Astrocyte of the spinal cord (primary cell): ENCODE data around the gene FBXO21.

Experiments
- DNase-seq: peaks from one replicate; pipeline ENCODE4 v3.0.0; 2011; ENCODE audit warnings: low read depth, low spot score
- H3K4me3 ChIP-seq: 2 replicates; pipeline ENCODE4 v1.5.1; 2011; ENCODE audit warnings: low read depth, mild to moderate bottlenecking, low read length, moderate library complexity
- in situ Hi-C: cut with HindIII; loops from 2 replicates; pipeline ENCODE4 v1.10.0; 2017; ENCODE audit warnings: low sequenced_read_pairs
- TF ChIP-seq, protein P1 (sequence below): IDR thresholded peaks from 2 replicates; pipeline ENCODE4 v1.5.1; 2012; ENCODE audit warnings: low read depth, mild to moderate bottlenecking, low read length, inconsistent platforms

The FBXO21 gene

DNA sequence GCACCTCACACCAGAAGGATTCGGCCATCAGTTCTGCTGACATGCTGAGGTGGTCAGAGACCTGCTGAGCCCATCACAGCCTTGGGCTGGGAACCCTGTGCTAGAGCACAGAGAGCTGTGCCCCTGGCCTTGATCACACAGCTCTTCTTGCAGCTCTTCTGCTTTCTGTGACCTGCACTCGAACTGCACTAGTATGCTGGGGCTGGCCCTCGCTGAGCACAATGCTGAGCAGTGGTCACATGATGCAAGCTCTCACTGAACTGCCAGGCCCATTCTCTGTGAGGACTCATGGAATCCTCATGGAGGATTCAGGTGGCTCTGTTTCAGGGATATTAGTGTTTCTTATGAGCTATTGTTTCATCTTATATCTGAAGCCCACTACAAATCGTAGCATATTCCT is 22.5 kb downstream of the FBXO21 start:
- no peak for DNase-seq
- TF ChIP-seq, protein P1, sequence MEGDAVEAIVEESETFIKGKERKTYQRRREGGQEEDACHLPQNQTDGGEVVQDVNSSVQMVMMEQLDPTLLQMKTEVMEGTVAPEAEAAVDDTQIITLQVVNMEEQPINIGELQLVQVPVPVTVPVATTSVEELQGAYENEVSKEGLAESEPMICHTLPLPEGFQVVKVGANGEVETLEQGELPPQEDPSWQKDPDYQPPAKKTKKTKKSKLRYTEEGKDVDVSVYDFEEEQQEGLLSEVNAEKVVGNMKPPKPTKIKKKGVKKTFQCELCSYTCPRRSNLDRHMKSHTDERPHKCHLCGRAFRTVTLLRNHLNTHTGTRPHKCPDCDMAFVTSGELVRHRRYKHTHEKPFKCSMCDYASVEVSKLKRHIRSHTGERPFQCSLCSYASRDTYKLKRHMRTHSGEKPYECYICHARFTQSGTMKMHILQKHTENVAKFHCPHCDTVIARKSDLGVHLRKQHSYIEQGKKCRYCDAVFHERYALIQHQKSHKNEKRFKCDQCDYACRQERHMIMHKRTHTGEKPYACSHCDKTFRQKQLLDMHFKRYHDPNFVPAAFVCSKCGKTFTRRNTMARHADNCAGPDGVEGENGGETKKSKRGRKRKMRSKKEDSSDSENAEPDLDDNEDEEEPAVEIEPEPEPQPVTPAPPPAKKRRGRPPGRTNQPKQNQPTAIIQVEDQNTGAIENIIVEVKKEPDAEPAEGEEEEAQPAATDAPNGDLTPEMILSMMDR = no peak
- no peak overlapping the region for H3K4me3 ChIP-seq
- in situ Hi-C loops = no loop called here

DNA sequence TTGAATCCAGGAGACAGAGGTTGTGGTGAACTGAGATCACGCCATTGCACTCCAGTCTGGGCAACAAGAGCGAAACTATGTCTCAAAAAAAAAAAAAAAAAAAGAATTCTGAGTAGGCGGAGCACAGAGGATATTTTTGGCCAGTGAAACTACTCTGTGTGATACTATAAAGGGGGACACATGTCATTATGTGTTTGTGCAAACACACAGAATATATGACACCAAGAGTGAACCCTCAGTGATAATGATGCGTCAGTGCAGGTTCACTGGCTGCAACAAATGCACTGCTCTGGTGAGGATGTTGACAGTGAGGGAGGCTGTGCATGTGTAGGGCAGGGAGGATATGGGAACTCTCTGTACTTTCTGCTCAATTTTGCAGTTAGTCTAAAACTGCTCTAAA is 24.2 kb downstream of the FBXO21 start:
- TF ChIP-seq, protein P1 = no peak
- in situ Hi-C loops = no loop called here
- no peak overlapping the region for H3K4me3 ChIP-seq
- no peak for DNase-seq

DNA sequence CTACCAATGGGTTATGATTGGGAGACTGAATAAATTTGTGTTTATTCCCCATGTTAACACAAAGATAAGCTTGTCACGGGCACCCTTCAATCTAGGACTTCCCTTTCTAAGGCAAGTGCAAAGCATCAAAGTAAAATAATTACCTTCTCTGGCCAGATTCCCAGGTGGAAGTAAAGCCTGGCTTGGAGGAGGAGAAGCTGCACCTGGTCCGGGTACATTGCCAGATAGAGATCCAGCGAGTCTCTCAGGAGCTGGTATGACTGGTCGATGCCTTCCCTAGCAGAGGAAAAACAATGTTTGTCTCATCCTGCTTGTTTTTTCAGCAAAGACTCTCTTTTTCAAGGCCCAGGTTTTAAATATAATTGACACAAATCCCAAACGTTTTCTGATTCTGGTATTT is 24.9 kb downstream of the FBXO21 start:
- TF ChIP-seq, protein P1 = no peak
- DNase-seq = no peak
- in situ Hi-C loops = no loop called here
- no peak overlapping the region for H3K4me3 ChIP-seq

DNA sequence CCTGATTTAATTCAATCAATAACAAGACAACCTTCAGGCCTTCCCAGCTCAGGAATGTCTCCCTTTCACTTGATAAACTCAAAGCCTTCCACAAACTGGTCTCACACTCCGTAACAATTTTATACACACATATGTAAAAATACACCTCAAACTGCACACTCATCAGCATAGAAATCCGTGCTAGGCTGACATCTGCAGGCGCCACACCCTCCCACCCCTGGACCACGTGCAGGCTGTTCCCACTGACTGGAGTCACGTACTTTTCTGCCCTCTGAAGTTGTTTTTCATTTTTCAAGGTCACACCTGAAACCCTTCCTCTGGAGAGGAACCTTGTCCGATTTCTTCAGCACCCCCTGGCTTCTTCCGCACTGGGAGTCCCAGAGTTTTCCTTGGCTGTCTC is 27.6 kb downstream of the FBXO21 start:
- TF ChIP-seq, protein P1 = no peak
- H3K4me3 ChIP-seq = no peak overlapping the region
- DNase-seq = no peak
- in situ Hi-C loops = no loop called here

DNA sequence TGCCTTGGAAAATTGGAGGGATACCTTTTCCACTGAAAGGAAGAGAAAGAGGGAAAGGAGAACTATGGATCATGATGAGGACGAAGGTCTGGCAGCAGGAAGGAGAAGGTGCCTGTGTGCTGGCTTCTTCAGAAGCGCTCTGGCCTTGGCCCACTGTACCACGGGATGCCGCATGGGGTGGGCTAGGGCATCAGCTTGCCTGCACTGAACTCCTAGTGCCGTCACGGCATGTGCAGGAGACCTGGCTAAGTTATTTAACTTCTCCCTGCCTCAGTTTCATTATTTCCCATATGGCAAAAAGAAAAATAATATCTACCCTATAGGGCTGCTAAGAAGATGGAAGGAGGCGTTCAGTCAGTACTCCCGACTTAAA is 28.1 kb downstream of the FBXO21 start:
- no peak for DNase-seq
- in situ Hi-C loops = no loop called here
- H3K4me3 ChIP-seq = no peak overlapping the region
- TF ChIP-seq, protein P1 = no peak

DNA sequence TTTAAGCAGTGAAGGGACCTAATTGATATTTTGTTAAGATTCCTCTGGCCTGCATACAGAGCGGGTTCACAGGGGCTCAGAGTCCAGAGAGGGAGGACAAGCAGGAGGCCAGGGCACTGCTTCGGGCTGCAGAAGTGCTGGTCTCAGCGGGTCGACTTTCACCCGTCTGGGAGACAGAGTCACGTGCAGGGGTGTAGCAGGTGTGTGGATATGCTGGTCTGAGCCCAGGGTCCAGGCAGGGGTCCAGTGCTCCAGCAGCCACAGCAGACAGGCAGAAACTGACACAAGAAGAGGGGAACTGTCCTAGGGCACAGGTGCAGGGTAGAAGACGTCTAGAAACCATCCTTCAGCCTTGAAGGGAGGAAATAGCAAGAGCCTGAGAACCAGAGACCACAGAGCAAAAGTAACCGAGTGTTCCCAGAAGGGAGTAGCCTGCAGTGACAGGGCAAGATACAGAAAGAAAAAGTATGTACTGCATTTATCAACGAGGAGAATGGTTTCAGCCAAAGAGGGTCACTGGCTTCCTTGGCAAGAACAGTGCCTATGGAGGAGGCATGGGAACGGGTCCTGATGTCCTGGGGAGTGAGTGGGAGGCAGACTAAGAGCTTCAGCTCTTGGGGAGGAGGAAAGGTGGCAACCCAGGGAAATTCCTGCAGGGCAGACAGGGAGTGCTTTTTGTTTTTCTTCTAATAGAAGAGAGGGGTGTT is 28.7 kb downstream of the FBXO21 start:
- DNase-seq = no peak
- TF ChIP-seq, protein P1 = no peak
- no peak overlapping the region for H3K4me3 ChIP-seq
- in situ Hi-C loops = no loop called here
